H1 (cell line): Measurements from ENCODE around the gene RNASE4. TPM values are rescaled to one million over a fixed set of nuclear protein-coding genes. Genes with fewer than 3 reads are reported as not detected.

Experiments
- POLR2A ChIP-seq, 2 experiments: IDR thresholded peaks; 1 replicate in 1 of 2; 2 replicates in 1 of 2; pipeline ENCODE4 v1.6.1; 2011; ENCODE audit warnings: low read depth in 2 of 2, low read length in 2 of 2, mild to moderate bottlenecking in 2 of 2; ENCODE audit errors: control extremely low read depth in 1 of 2
- POU5F1 ChIP-seq: IDR thresholded peaks from 2 replicates; pipeline ENCODE4 v1.6.1; 2011; ENCODE audit warnings: low read depth, mild to moderate bottlenecking, low read length, moderate library complexity
- RBBP5 ChIP-seq: IDR thresholded peaks from 2 replicates; pipeline ENCODE4 v1.7.1; 2012; ENCODE audit warnings: low read depth, mild to moderate bottlenecking, inconsistent platforms, low read length, moderate library complexity, borderline replicate concordance
- SAP30 ChIP-seq: fragments of 300-600 bp; sonication (generic); IDR thresholded peaks from 2 replicates; pipeline ENCODE4 v1.7.1; 2012; ENCODE audit warnings: low read length, moderate library complexity, mild to moderate bottlenecking, inconsistent platforms; ENCODE audit not compliant: insufficient read depth, insufficient replicate concordance
- polyA plus RNA-seq, 7 experiments: library from polyadenylated mRNA; depleted of rRNA in 3 of 7; stranded (reverse) in 5 of 7; unstranded in 2 of 7; fragments of >200 nt in 5 of 7; fragments of 200-250 nt in 2 of 7; gene quantifications; 1 replicate in 5 of 7; 2 replicates in 1 of 7; 4 replicates in 1 of 7; pipeline versions ENCODE4 v1.2.1 to v1.2.3, GENCODE V29; 2011 to 2013; ENCODE audit warnings: missing spikeins in 2 of 7, mixed read lengths in 2 of 7
- total RNA-seq: library from RNA; stranded (reverse); fragmentation: NEBNext Ultra II Directional; extraction: Animal tissue kit (Norgen Biotek cat#: 25700); gene quantifications from 2 replicates; pipeline ENCODE4 v1.2.1, GENCODE V29; 2021
- TF ChIP-seq, protein P1 (sequence below): IDR thresholded peaks from 2 replicates; pipeline ENCODE4 v1.6.1; 2011; ENCODE audit warnings: low read depth, mild to moderate bottlenecking, low read length; ENCODE audit not compliant: insufficient read depth

RNASE4 gene
- total and polyA plus RNA-seq, 2 of the 8 experiments (the other 6 are each of a cell fraction or from before 2014, with no cell fraction given) = 0.61 to 3.5 TPM

DNA sequence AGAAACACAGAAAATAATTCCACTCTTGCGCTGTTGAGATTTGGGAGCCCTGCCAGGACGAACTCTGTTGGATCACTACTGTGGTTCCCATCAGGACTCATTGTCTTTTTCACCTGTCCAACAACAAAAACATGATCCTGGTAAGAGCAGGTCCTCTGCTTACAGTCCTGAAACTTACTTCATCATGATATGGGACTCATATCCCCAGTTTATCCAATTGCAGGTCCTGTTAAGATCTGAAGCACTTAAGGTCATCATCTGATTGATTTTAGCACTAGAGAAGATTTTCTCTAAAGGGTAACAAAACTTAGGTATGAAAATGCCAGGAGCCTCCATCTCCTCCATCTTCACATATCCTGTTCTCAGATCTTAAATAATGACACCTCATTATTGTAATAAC, 42.8 kb upstream of the RNASE4 start, which contains the start of gene OR6S1 (continued):
- TF ChIP-seq POU5F1 = no peak
- no peak for TF ChIP-seq POLR2A (IDR thresholded peaks at IDR 0.05; ENCODE audit: control extremely low read depth in 1 of 2, low read depth in 2 of 2, low read length in 2 of 2)
- TF ChIP-seq, protein P1, sequence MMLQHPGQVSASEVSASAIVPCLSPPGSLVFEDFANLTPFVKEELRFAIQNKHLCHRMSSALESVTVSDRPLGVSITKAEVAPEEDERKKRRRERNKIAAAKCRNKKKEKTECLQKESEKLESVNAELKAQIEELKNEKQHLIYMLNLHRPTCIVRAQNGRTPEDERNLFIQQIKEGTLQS = no peak
- no peak for TF ChIP-seq SAP30
- TF ChIP-seq RBBP5 = no peak
